Karpas-422 (cell line): ENCODE data around the gene TNK2. TPM values are rescaled to one million over a fixed set of nuclear protein-coding genes. Genes with fewer than 3 reads are reported as not detected.

Source experiments
- DNase-seq: peaks from one replicate; pipeline ENCODE4 v3.0.0-alpha.2; 2015
- H2AFZ ChIP-seq: fragments of 200-600 bp; sonication (generic); 2 replicates; pipeline ENCODE4 v1.6.1; 2014; ENCODE audit warnings: antibody characterized with exemption, low read length, mixed read lengths
- H3K27ac ChIP-seq: fragments of 200-600 bp; sonication (generic); 2 replicates; pipeline ENCODE4 v1.5.1; 2014; ENCODE audit warnings: mild to moderate bottlenecking, low read length, moderate library complexity
- H3K27me3 ChIP-seq: fragments of 200-600 bp; sonication (generic); 2 replicates; pipeline ENCODE4 v1.6.1; 2014; ENCODE audit warnings: low read length, mixed read lengths
- H3K36me3 ChIP-seq: fragments of 200-600 bp; sonication (generic); 2 replicates; pipeline ENCODE4 v1.6.1; 2014; ENCODE audit warnings: low read length, mixed read lengths; ENCODE audit not compliant: insufficient read depth
- H3K4me1 ChIP-seq: fragments of 200-600 bp; sonication (generic); 2 replicates; pipeline ENCODE4 v1.6.1; 2014; ENCODE audit warnings: mild to moderate bottlenecking, low read length, mixed read lengths
- H3K4me2 ChIP-seq: fragments of 200-600 bp; sonication (generic); 2 replicates; pipeline ENCODE4 v1.6.1; 2014; ENCODE audit warnings: low read length, low read depth, mild to moderate bottlenecking; ENCODE audit not compliant: poor library complexity, severe bottlenecking
- H3K4me3 ChIP-seq: fragments of 200-600 bp; sonication (generic); 2 replicates; pipeline ENCODE4 v1.5.1; 2014; ENCODE audit warnings: mild to moderate bottlenecking, antibody characterized with exemption, low read length, mixed read lengths
- H3K79me2 ChIP-seq: fragments of 200-600 bp; sonication (generic); 2 replicates; pipeline ENCODE4 v1.6.1; 2014; ENCODE audit warnings: mild to moderate bottlenecking, low read length, mixed read lengths
- H3K9ac ChIP-seq: fragments of 200-600 bp; sonication (generic); 2 replicates; pipeline ENCODE4 v1.6.0; 2014; ENCODE audit warnings: low read length
- H3K9me2 ChIP-seq: fragments of 200-600 bp; sonication (generic), shearing (Covaris generic); replicated peaks from 2 replicates; pipeline ENCODE4 v1.6.0; 2014; ENCODE audit warnings: mild to moderate bottlenecking, low read length, moderate library complexity; ENCODE audit not compliant: insufficient read depth
- H3K9me3 ChIP-seq: fragments of 300-700, 200-600 bp; sonication (generic); 2 replicates; pipeline ENCODE4 v1.6.1; 2014; ENCODE audit warnings: low read length, mixed read lengths
- H4K20me1 ChIP-seq: fragments of 200-600 bp; sonication (generic); 2 replicates; pipeline ENCODE4 v1.6.1; 2014; ENCODE audit warnings: mild to moderate bottlenecking, antibody characterized with exemption, low read length, low read depth; ENCODE audit not compliant: insufficient read depth
- total RNA-seq: library from RNA; depleted of rRNA; stranded (reverse); fragments of >200 nt; shearing (Covaris generic); gene quantifications from 2 replicates; pipeline ENCODE4 v1.2.3, GENCODE V29; 2014; ENCODE audit warnings: low replicate concordance

TNK2 gene
- total RNA-seq, 1 experiment from 2014 or later: 25.5 TPM

DNA sequence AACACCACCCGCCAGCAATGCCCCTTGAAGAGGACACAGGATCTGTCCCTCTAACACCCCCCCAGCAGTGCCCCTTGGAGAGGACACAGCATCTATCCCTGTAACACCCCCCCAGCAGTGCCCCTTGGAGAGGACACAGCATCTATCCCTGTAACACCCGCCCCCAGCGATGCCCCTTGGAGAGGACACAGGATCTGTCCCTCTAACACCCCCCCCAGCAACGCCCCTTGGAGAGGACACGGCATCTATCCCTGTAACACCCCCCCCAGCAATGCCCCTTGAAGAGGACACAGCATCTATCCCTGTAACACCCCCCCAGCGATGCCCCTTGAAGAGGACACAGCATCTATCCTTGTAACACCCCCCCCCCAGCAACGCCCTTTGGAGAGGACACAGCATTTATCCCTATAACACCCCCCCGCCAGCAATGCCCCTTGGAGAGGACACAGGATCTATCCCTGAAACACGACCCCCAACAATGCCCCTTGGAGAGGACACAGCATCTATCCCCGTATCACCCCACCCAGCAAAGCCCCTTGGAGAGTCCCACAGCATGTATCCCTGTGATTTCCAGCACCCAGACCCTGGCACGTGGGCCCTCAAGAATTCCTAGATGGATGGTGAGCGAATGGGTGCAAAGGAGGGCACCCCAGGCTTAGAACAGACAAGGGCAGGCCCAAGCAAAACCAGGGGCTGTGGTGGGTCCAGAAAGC, 26.9 kb downstream of the TNK2 start:
- no peaks in the 10 kb centered on the region; the same call in 1 of the 2 replicates for H4K20me1 ChIP-seq
- no peaks in the 10 kb centered on the region for H3K79me2 ChIP-seq
- no peak overlapping the region for H3K4me2 ChIP-seq
- no peak overlapping the region for H2AFZ ChIP-seq
- no peak overlapping the region for H3K9ac ChIP-seq
- H3K27me3 ChIP-seq: no peaks in the 10 kb centered on the region
- DNase-seq: no peak
- H3K36me3 ChIP-seq: no peaks in the 10 kb centered on the region
- no peaks in the 10 kb centered on the region for H3K4me1 ChIP-seq
- no peaks in the 10 kb centered on the region for H3K9me2 ChIP-seq
- no peak overlapping the region for H3K4me3 ChIP-seq
- H3K9me3 ChIP-seq: no peaks in the 10 kb centered on the region
- no peak overlapping the region for H3K27ac ChIP-seq

DNA sequence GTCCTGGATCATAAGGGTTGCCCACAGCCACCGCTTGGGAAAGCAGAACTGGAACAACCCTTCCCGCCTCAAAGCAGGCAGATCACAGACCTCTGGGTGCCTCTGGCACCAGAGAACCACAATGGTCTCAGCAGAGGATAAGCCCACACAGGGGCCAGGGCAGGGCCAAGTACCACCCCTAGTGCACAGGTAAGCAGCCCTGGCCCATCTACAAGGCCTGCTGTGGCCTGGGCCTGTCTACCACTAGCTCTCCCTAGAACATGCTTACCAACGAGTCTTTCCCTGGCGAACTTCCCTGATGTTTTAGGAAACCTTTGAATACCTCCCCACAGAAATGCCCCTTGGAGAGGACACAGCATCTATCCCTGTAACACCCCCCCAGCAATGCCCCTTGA, 28.3 kb downstream of the TNK2 start:
- no peaks in the 10 kb centered on the region; the same call in 1 of the 2 replicates for H4K20me1 ChIP-seq
- H3K27ac ChIP-seq: no peak overlapping the region
- H3K27me3 ChIP-seq: no peaks in the 10 kb centered on the region
- no peak overlapping the region for H3K4me2 ChIP-seq
- no peak overlapping the region for H2AFZ ChIP-seq
- H3K4me3 ChIP-seq: no peak overlapping the region
- H3K9me3 ChIP-seq: no peaks in the 10 kb centered on the region
- H3K9me2 ChIP-seq: no peaks in the 10 kb centered on the region
- H3K4me1 ChIP-seq: no peaks in the 10 kb centered on the region
- no peak for DNase-seq
- no peak overlapping the region for H3K9ac ChIP-seq
- H3K79me2 ChIP-seq: no peaks in the 10 kb centered on the region
- no peaks in the 10 kb centered on the region for H3K36me3 ChIP-seq

DNA sequence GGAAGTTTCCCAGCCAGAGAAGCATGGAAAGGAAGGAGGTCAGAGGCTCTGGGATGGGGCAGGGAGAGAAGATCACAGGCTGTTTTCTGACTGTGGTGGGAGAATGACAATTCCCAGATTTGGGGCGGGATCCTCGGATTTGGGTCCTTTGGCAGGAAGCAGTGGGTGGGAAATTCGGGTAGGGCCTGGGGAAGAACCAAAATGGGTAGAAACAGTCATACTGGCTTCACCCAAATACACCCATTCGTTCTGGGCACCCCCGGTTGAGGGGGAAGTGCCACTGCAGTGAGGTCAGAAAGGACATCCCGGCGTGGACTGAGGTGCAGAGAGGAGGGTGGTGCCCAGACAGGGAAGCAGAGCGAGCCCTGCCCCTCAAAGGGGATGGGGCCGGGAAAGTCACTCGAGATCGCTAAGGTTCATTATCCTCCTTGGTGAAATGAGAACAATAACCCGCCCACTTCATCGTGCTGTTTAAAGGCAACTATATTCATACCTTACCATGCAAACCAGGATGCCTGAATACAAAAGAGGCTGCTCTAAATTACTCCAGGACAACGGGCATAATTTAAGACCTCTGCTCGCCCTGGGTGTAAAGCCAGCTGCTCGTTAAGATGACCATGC, 28.8 kb downstream of the TNK2 start:
- Histone ChIP-seq H3K9me3 (no peaks in the 10 kb centered on the region), H3K27me3 (no peaks in the 10 kb centered on the region), H3K79me2 (no peaks in the 10 kb centered on the region), H3K9me2 (no peaks in the 10 kb centered on the region), H4K20me1 (no peaks in the 10 kb centered on the region; the same call in 1 of the 2 replicates), H3K9ac (no peak overlapping the region), H3K4me3 (no peak overlapping the region), H3K27ac (no peak overlapping the region), H3K36me3 (no peaks in the 10 kb centered on the region), H3K4me2 (no peak overlapping the region), H3K4me1 (no peaks in the 10 kb centered on the region), H2AFZ (no peak overlapping the region)
- DNase-seq: no peak

DNA sequence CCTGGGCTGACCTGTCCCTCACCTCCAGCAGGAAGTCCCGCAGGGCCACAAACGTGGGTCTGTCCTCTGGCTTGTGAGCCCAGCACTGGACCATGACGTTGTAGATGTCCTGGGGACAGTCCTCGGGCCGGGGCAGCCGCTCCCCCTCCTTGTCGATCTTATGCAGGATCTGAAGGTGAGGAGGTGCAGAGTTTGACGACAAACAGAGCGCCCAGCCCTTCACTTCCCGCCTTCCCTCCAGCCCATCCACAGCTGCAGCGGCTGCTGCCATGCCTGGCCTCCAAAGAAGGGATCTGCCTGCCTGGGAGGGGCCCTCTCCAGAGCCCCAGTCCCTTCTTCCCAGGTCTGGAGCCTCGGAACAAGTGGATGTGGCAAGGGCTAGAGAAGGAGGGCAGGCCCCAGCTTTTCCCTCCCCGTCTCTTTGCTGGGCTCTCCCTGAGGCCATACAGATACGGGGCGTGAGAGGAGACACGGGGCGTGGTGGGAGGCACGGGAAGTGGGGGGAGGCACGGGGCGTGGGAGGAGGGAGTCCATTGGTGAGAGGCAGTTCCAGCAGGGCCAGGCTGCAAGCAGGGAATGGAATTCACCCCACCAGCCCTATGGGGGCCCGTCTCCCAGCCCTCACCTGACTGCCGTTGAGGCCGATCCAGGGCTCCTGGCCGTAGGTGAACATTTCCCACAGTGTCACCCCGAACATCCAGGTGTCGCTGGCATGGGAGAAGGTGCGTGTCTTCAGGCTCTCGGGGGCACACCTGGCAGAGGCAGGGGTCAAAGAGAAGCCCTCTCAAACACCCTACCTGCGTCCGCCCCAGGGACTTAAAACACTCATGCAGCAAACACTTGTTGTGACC, 29.7 kb downstream of the TNK2 start:
- no peak overlapping the region for H3K27ac ChIP-seq
- no peak overlapping the region for H3K9ac ChIP-seq
- no peaks in the 10 kb centered on the region for H3K79me2 ChIP-seq
- no peak overlapping the region for H2AFZ ChIP-seq
- no peaks in the 10 kb centered on the region for H3K4me1 ChIP-seq
- H3K27me3 ChIP-seq: no peaks in the 10 kb centered on the region
- no peaks in the 10 kb centered on the region for H3K36me3 ChIP-seq
- H3K9me2 ChIP-seq: no peaks in the 10 kb centered on the region
- no peaks in the 10 kb centered on the region for H3K9me3 ChIP-seq
- no peak for DNase-seq
- H3K4me3 ChIP-seq: no peak overlapping the region
- no peaks in the 10 kb centered on the region; the same call in 1 of the 2 replicates for H4K20me1 ChIP-seq
- no peak overlapping the region for H3K4me2 ChIP-seq

DNA sequence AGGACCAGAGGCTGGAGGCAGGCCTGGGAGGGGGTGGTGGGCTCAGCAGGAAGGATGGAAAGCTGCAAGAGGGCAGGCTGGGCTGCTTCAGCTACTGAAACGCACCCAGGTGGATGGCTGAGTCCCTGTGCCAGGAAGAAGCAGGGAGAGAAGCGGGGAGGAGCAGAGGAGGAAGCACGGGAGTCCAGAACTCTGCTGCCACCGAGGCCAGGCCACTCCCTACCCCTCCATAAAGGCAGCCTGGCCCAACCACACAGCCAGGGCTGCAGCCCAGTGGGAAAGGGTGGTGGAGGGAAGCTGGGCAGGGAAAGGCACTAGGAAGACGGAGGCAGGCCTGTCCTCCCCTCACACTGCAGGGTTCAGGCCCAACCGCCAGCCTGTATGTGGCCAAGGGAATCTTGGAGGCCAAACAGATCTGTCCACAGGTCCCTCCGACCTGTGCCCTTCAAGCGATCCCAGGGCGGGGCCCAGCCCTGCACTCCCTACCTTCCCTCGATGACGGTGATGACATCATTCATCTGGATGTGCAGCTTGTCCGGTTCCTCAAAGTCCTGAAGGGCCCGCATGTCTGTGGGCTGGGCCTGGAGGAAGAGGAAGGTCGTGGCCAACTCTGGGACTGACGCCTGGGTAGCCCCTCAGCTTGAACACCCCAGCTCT, 30.5 kb downstream of the TNK2 start:
- Histone ChIP-seq H3K27ac (no peak overlapping the region), H3K9me2 (no peaks in the 10 kb centered on the region), H3K9me3 (no peaks in the 10 kb centered on the region), H3K4me2 (no peak overlapping the region), H2AFZ (no peak overlapping the region), H3K36me3 (no peaks in the 10 kb centered on the region), H3K27me3 (no peaks in the 10 kb centered on the region), H3K9ac (no peak overlapping the region), H3K4me1 (no peaks in the 10 kb centered on the region), H4K20me1 (no peaks in the 10 kb centered on the region; the same call in 1 of the 2 replicates), H3K4me3 (no peak overlapping the region), H3K79me2 (no peaks in the 10 kb centered on the region)
- no peak for DNase-seq

DNA sequence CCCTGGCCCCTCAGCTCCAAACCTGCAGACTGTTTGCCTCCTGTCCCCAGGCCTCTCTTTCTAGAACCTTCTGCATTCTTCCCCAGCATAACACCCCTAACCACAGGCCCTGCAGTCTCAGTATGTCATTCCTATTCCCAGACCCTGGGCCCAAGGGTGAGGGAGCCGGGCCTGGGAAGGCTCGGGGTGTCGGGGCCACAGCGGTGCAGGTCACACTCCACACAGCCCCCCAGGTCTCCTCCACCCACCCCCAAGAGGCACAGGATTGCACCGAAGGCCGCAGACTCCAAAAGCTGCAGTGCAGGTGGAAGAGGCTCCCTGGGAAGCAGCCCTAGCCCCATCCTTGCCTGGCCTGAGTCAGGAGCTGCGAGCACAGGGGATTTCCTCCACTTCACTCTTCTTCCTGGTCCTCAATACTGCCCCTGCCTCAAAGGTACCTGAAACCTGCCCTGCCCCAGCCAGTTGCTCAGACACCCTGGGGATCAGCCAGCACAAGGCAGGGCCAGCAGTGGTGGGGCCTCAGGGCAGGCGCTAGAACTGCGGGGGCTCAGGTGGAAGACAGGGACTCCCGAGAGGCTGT, 31.1 kb downstream of the TNK2 start:
- Histone ChIP-seq H3K36me3 (no peaks in the 10 kb centered on the region), H3K9me3 (no peaks in the 10 kb centered on the region), H2AFZ (no peak overlapping the region), H3K4me1 (no peaks in the 10 kb centered on the region), H3K9me2 (no peaks in the 10 kb centered on the region), H3K27me3 (no peaks in the 10 kb centered on the region), H3K79me2 (no peaks in the 10 kb centered on the region), H3K27ac (no peak overlapping the region), H4K20me1 (no peaks in the 10 kb centered on the region; the same call in 1 of the 2 replicates), H3K9ac (no peak overlapping the region), H3K4me3 (no peak overlapping the region), H3K4me2 (no peak overlapping the region)
- DNase-seq: no peak

DNA sequence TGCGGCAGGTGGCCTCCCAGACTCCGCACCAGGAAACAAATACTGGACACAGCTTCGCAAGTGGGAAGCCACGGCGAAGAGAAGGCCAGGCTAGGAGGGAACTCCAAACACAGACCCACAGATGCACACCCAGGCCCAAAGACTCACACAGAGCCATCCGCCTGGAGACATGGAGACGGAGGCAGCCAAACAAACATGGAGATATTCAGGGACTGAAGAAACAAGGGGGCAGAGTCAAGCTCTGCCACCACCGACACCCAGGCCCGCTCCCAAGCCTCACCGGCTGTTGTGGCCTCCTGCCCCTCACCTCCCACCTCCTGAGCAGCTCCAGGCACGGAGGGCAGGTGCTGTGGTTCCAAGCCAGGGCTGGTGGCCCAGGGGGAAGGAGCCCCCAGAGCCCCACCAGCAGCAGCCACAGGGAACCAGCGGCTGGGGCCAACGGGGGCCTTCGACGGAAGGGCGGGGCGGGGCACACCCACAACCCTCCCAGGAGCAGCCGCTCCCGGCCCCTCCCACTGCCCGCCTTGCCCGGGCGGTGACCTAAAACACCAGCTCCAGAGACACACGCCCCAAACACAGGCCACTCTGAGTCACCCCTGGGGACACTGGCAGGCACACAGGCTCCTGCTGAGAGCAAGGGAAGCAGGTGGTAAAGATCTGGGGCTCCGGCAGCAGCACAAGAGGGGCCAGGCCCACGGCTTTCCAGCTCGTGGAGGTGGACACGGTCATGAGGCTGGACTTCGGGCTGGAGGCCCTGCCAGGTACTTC, 31.9 kb downstream of the TNK2 start:
- no peaks in the 10 kb centered on the region for H3K36me3 ChIP-seq
- H3K79me2 ChIP-seq: no peaks in the 10 kb centered on the region
- H3K9me2 ChIP-seq: no peaks in the 10 kb centered on the region
- no peak overlapping the region for H3K4me3 ChIP-seq
- H4K20me1 ChIP-seq: no peaks in the 10 kb centered on the region; the same call in 1 of the 2 replicates
- no peaks in the 10 kb centered on the region for H3K4me1 ChIP-seq
- no peaks in the 10 kb centered on the region for H3K27me3 ChIP-seq
- H2AFZ ChIP-seq: no peak overlapping the region
- H3K4me2 ChIP-seq: no peak overlapping the region
- no peaks in the 10 kb centered on the region for H3K9me3 ChIP-seq
- DNase-seq: no peak
- no peak overlapping the region for H3K9ac ChIP-seq
- no peak overlapping the region for H3K27ac ChIP-seq
